ENCODE measurements around the gene CBLB.
A peak's percentile ranks its signal among the peaks of the same experiment; 100 is the strongest.

CBLB gene

DNA sequence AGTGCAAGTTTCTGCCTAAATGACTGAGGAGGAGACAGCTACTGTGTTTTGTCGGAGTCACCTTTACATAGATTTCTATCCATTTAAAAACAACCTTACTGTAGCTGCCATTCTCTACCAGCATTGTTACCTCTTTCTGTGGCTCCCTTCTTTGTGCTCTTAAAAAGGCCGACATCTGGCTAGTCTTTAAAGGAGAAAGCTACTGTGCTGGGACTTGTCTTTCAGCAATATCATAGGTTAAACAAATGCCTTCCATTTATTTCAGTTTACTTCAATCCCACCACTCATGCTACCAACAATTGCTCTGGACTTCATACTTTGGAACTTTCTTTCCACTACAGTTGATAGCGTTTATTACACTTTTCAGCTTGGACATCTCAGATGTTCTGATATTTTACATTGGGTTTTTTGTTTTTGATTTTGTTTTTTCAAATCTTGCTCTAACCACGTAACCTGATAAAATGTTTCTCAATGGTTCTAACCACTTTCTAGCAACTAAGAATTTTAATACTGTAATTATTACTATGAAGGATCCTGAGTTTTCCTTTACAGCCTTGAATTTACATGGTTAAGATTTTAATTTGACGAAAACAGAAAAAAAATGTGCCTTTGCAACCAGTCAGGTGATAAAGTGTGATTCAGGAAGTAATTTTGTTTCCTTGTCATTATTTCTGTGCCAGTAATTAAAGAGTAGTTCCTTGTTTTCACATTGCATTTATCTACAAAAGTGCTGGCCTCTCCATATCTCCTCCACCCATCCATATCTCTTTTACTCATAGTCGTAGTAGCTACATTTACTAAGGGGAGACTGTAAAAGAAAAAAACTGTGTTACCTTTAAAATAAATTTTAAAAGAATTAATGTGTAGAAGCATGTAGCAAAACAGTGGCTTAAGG is 1.3 kb upstream of the CBLB start:
- DNase-seq (ENCODE audit: low spot score): no peak

DNA sequence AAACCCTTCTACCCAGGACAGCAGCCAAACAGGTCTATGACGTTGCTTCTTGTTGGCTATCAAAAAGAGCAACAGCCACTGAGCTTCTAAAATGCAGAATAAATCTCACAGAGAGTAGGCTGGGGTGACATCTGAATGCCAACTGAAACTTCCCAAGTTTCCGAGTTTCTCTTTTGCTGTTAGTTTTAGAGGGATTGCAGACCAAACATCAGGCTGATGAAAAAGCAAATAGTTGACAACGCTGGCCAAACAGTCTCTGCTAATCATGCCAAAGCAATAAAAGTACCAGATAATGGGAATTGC is 670 bp upstream of the CBLB start:
- no peak for DNase-seq (ENCODE audit: low spot score)

DNA sequence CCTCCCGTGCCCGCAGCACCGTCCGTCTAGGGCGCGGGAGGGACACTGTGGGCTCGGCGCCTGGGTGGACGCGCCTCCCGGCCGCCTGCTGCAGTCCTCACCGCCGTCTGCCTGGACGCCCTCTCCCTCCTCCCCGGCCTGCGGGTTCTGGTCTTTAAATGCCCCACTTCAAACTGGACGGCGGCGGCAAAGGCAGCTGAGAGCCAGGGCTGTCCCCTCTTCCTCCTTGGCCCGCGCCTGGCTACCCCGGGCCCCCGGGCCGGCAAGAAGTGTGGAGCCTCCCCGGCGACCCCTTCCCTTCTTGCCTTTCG is 426 bp downstream of the CBLB start:
- peak; percentile 66 for DNase-seq (ENCODE audit: low spot score)

DNA sequence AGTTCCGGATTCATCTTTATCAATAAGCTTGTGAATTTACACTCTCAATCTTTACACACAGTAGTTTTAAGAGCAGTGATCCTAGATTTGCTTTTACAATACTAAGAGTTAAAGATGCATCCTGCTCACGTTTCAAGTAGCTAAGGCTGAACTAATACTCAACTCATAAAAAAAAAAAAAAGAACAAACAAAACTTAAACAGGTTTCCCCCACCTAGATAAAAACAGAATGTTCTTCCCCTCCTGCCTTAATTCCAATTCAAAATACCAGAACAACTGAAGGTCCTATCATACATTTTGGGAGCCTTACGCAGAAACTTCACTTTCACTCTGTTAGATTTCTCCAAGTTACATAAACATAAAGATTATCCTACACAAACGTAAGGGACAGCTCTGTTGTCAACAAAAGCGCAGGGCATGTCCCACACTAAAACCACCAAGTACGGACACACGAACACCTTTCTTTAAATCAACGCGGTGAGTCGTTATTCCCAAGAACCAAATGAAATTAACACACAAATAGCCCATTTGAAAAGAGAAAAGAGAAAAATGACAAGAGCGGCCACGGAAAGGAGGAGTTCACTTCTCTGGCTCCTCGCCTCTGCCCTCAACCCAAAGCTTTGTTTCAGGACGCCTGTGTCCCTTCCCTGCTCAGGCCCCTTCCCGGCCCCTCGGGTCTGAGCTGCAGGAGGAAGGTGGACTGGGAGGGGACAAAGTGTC is 941 bp downstream of the CBLB start:
- no peak for DNase-seq (ENCODE audit: low spot score)

DNA sequence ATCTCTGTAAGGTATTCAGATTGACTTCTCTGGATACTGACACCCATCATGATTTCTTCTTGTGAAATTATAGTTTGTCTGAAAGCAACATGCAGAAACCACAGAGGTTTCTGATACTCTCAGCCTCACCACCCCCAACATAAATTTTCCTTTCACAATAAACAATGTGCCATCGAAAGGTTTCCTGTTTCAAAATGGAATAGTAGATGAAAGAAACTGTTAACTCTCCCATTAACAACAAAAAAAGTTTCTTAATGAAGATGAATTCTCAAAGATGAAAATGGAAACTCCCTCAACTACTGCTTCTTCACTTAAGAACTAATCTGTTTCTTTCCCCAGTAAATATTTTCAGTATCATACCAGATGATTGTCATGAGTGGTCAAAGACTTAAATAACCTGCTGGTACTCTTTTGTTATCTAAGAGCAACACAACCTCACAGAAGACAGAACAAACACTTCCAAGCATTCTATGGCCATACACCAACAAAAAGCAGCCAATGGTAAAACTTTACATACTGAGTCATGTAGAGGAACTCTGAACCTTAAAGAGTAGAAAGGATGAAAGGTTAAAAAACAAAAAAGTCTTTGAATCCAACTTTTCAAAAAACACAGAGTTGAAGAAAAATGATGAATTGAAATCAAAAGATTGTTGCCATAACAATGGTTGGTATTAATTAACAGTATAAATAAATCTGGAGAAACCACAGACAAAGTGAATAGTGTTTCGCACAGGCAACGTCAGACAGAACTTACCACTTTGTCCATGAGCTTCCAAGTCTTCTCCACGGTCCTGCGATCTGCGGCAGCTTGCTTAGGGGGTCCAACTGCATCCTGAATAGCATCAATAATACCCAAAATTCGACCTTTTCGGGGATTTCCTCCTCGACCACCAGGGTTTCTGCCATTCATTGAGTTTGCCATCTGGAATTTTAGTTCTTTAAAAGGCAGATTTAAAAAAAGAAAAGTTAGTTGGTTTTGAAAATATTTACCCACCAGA is 1.9 kb downstream of the CBLB start:
- peak; percentile 22 for DNase-seq (ENCODE audit: low spot score)

DNA sequence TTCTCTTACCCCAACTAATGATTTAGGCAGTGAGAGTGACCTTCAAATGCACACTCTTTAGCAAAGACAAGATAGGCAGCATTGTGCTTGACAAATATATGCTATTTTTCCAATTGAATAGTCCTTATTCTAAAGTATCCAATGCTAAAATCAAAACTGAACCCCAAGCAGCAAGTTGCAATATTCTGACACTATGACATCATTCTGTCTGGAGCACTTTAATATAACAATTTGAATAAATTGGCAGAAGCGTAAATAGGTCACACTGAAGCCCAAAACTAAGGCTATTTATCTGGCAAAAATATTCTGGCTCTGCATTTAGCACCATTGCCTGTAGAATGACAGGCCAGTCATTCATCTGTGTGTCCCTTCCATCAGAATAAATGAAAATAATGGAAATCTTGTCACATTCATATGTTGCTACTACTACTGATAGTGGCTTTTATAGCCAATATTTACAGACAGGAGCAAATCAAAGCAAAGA is 2.9 kb downstream of the CBLB start:
- no peak for DNase-seq (ENCODE audit: low spot score)

DNA sequence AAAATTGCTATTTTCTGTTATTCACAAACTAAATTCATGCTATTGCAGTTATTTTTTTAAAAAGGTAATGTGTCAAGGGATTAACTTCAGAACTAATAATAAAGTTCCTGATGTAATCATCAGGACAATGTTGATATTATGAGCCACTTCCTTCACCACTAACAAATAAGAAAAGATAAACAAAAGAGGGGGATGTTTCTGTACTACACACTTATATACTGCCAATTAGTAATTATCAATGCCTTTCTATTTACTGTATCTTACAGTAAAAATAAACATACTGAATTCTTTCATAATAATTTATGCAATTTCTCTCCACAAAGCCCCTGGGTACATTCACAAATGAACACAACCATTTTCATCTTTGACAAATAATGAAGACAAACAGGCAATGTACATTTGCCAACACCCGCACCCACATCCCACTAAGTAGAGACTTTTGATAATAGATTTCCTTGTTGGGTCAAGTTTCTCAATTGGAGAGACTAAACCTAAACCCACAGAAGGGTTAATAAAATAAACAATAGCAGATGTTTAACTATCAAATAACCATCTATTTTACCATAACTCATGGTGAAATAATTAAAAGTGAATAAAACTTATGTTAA is 3.7 kb downstream of the CBLB start:
- no peak for DNase-seq (ENCODE audit: low spot score)

DNA sequence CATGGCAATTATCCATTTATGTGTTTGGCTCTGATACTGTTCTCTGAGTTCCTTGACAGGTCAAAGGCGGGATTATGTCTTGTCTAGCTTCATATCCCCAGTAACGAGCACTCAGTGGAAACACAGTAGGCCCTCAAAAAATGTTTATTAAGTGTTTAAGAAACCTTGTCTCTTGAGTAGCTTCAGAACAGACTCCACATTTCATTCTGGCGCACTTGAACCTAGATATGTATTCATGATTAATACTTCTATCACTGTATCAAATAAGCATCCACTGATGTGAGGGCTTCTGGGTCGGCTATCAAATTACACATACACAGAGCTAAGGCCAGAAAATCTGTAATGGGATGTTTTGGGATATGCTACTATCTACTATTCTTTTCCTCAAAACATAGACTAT is 4.6 kb downstream of the CBLB start:
- no peak for DNase-seq (ENCODE audit: low spot score)

DNA sequence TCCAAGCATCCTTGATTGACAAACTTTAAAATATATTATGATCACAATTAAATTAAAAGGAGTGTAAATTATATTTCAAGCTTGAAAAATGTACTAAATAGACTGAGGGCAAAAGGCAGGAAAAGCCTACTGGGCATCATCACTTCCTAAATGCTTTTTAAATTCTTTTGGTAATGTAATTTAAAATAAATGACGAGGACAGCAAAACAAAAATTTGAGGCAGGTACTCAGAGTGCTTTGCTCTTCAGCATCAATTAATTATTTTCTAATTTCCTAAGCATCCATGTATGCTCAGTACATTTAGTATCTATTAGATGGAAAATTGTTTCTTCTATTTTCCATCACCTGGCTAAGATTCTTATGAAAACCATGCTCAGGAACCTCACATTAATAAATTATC is 5.2 kb downstream of the CBLB start:
- DNase-seq (ENCODE audit: low spot score): no peak

DNA sequence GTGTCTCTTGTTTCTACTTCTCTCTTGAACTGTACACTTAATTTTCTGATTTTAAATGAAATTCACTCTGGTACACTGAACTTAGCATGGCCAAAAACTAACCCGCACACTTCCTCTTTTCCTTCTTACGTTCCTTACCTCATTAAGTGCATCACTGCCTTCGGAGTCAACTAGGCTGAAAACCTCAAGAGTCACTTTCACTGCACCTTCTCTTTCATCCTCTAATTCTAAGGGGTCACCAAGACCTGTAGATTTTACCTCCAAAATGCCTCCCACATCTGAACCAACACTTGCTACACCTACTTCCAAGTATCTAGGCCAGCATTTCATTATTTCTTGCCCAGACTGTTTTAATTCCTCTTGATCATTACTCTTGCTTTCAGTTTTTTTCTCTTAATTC is 6.6 kb downstream of the CBLB start:
- no peak for DNase-seq (ENCODE audit: low spot score)

DNA sequence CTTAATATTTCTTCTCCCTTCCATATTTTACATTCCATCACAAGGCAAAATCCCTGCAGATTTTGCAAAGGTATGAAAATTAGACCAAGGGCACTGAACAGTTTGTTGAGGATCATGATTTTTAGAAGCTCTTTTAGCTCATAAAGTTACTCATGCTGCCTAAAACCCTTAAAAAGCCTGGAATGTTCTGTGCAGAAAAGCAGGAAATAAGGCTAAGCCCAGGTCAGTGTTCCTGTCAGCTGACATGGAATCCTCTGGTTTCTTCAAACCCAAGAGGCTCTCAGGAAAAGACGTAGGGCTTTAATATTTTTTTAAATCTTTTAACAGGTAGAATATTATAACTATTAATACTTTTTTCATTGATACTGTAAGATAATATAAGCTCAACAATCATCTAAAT is 8.2 kb downstream of the CBLB start:
- no peak for DNase-seq (ENCODE audit: low spot score)

DNA sequence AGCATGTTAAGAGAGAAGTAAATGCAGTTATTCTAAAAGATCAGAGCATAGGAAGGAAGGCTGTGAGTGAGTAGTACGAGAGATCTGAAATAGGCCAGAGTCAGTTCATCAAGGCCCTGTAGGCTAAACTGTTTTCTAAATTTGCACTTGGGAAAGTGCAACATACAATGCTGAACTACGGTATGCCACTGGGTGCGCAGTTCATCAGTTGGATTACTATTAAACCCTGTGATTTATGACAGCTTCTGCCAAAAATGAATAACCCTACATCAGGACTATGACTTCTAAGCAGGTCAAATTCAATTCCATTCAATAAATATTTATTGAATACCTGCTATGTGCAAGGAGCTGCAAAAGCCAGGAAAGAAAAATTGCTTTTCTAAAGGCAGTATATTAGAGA is 10.8 kb downstream of the CBLB start:
- DNase-seq (ENCODE audit: low spot score): no peak

DNA sequence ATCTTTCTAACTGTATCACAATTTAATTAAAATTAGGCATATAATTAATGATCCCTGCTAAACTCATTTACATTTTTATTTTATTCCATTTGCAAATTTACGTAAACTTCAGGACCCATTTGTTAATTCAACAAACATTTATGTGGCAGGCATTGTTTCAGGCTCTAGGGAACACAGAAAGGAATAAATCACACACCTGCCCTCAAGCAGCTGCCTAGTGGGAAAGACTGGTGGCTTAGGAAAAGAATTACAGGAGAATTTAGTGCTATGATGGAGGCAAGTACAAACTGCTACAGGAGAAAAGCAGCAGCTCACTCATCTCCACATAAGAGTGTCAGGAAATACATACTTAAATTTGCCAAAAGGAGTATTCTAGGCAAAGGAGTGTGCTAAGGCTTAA is 11.2 kb downstream of the CBLB start:
- no peak for DNase-seq (ENCODE audit: low spot score)

DNA sequence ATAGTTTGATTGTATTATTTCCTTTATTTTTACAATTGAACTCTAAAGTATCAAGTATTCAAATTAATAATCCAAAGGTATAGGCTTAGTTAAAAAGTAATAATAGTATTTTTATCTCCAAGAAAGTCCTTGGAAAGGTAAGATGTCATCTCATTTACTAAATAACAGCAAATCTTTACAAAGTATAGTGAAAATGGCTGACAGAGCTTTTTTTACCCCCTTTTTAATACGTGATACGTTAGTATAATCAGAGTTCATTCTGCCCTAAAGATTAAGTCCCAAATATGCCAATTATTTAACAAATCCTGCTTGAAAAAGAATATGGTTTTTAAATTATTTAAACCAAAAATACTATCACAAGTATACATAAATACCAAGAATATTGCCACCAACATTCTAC is 12.2 kb downstream of the CBLB start:
- DNase-seq (ENCODE audit: low spot score): no peak

DNA sequence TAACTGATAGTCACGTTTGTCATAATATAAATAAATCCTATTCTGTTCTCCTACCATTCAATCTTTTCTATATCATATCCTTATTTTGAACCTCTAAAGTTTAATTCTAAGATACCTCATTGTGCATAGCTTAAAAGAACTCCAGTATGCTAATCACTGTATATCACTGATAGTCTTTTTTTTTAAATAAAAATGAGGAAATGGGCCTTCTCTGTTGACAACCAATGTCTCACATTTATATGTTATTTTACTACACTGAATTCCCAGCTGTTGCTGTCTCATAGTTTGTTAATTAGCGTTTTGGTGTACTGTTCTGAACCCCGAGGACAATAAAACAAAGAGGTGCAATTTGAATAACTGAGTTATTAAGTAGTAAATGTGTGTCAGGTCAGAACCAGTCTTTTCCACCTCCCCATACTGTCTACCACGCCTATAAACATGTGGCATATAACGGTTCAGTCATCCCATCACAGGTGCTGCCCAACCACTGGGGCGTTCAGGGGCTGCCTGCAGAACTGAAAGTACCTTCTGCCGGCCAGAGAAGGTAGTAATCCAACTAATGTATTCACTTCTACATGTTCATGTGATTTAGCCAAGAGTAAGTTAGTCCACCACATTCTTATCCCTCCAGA is 14.9 kb downstream of the CBLB start:
- no peak for DNase-seq (ENCODE audit: low spot score)

DNA sequence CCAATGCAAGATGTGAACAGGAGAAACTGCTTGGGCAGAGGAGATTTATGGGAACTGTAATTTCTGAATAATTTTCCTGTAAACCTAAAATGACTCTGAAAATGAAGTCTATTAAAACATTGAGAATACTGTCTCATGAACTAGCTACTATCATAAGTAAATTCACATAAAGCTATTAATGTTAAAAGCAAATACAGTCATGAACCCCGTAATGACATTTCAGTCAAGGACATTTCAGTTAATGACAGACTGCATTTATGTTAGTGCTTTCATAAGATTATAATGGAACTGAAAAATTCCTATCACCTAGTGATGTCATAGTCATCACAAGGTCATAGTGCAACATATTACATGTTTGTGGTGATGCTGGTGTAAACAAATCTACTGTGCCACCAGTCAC is 17.2 kb downstream of the CBLB start:
- no peak for DNase-seq (ENCODE audit: low spot score)

DNA sequence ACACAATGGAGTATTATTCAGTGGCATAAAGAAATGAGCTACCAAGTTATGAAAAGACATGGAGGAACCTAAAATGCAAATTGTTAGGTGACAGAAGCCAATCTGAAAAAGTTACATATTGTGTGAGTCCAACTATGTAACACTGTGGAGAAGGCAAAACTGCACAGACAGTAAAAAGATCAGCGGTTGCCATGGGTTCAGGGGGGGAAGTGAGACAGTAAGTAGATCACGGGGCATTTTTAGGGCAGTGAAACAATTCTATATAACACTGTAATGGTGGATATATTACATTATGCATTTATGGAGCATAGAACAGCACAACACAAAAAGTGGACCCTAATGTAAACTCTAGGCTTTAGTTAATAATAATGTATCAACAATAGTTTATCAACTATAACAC is 17.6 kb downstream of the CBLB start:
- DNase-seq (ENCODE audit: low spot score): no peak

DNA sequence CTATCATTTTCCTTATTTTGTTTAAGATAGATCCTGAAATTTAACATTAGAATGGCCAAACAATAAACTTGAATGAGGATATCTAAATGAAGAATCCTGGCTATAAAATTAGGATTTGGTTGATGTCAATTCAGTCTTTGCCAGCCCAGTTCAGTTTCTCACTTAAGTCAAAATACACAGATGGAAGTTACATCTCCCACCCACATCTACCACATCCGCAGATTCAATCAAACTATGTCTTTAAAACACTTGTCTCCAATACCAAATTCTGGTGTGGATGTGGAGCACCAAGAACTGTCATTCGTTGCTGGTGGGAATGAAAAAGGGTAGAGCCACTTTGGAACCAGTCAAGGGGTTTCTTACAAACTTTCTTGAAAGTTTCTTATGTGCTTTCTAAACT is 18.2 kb downstream of the CBLB start:
- DNase-seq (ENCODE audit: low spot score): no peak

DNA sequence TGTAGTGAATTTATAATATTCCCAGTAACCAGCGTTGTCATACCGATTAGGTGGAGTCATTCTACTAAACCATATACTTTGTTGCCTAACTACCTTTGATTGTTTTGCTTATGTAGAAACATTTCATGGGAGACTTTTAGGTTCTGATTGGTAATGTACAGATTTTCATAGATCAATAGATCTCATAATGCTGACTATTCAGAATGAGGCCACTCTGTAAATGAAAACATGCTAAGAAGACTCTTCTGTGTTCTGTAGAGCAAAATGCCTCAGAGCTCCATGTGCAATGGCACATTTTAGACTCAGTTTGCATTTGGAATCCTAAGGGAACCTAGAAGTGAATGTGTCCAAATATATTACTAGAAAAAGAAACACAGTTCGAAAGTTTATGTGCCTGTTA is 20.0 kb downstream of the CBLB start:
- DNase-seq (ENCODE audit: low spot score): no peak

DNA sequence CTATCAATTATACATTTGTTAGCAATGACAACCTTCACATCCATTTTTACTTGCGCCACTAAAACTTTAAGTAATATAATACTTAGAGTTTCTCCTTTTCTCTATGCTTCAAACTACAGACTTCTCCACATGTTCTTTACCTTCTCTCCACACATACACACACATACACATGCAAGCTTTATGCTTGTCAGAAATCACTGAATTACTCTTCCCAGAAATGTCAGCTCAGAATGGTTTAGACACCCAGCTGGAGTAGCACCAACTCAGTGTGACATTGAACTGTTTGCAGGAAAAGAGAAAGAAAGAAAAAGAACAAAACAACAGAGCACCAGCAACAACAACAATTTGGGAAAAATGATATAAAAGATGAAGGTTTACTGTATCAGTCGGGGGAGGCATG is 20.9 kb downstream of the CBLB start:
- no peak for DNase-seq (ENCODE audit: low spot score)

DNA sequence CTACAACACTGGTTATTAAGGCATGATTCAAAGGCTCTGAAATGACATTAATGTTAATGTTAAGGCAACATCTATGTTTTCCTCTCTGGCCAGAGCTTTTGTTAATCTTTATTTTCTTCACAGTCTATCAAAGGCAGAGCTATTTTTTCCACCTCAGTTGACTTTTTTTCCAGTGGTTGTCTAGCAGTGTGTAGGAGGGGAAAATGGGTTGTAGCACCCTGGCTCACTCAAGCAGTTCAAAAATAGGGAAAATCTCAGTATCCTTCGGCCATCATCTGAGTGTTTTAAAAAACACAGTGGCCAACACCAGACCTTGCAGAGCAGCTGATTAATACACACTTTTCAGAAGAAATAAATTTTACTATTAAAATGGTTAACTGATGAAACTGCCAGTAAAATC is 21.4 kb downstream of the CBLB start:
- DNase-seq (ENCODE audit: low spot score): no peak

DNA sequence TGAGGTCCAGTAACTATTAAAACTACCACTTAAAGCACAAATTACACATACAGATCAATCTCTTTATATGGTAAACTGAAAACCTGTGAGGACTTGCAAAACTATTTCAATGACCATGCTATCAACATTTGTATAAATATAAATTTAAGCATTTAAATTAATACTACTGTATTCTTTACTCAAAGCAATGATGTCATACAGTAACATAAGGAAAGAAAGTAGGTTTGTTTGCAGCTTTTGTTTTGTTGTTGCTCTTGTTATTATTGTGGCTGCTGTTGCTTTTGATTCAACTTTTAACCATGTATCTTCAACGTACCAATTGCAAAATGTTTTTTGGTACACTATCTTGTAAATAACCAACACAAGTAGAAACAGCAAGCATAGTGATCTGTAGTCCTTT is 22.0 kb downstream of the CBLB start:
- no peak for DNase-seq (ENCODE audit: low spot score)

Data from AG20443 (cell line).